HG02943 (cell line): ENCODE results near the gene NRROS.
A peak's percentile ranks its signal among the peaks of the same experiment; 100 is the strongest.

Experiments
- ATAC-seq: cut with Tn5 transposase; IDR thresholded peaks from one replicate; pipeline ENCODE4 v1.9.1; 2021; ENCODE audit warnings: mild to moderate bottlenecking, low read depth, moderate library complexity; ENCODE audit not compliant: unreplicated experiment

NRROS gene

GRCh38 chr3:196673632-196674031 is 34.1 kb downstream of the NRROS start:
- ATAC-seq, result no peak

DNA sequence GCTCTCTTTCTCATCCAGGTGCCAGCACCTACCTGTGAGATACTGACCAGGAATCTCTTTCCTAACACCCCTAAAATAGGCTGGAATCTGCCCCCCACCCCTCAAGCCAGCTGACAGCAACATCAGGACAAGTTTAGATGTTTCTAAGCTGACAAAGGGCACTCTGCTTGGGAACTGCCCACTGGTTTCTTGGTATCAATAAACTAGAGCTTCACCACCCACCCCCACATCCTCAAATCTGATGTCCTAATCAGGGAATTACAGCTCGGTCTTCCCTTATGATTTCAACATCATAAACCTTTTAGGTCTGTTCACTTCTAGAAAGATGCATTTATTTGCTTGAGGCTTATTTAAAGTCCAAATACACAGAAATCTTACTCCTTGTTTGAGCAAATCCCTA is 37.9 kb downstream of the NRROS start:
- no peak for ATAC-seq

DNA sequence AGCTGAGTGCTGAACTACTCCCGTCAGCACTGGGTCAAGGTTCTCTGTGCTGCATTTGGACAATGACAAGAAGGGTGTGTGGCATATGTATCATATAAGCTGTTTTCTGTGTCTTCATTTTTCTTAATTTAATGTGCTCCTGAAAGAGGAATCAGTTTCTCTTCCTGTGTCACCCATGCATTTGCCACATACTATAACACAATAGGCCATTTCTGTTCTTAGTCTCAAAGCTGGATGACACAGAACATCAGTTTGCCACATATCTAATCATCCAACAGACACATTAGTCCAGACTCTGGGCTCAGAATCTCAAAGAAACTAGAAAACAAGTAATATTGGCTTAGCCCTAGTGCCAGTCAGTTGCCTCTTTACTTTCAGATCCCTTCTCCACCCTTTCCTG is 38.4 kb downstream of the NRROS start:
- ATAC-seq, result no peak

DNA sequence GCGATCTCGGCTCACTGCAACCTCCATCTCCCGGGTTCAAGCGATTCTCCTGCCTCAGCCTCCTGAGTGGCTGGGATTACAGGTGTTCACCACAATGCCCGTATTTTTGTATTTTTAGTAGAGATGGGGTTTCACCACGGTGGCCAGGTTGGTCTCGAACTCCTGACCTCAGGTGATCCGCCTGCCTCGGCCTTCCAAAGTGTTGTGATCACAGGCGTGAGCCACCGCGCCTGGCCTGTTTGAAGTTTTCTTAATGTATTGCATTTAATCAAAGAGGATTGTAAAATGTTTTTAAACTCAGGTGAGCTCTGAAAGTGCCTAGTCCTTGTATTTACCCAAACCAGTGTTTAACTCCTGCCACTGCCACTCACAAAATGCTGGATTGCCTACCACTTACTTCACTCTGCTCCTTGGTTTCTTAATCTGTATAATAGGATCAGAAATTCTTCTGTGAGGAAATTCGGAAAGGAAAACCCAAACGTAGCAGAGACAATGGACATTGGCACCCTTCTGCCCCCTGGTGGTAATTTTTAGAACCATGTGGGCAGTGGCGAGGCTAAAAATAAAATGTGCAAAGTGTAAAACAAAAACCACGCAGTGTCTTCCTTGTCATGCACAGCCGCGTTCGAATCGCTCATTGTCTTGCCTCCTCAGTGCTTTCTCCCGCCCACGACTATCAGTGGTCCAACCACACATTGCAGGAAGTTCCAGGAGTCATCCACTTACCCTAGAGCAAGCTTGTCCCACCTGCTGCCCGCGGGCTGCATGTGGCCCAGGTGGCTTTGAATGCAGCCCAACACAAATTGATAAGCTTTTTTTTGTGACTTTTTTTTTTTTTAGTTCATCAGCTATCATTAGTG is 45.3 kb downstream of the NRROS start:
- ATAC-seq, result peak; percentile 74

GRCh38 chr3:196686436-196686835 is 46.9 kb downstream of the NRROS start:
- ATAC-seq, result no peak

DNA sequence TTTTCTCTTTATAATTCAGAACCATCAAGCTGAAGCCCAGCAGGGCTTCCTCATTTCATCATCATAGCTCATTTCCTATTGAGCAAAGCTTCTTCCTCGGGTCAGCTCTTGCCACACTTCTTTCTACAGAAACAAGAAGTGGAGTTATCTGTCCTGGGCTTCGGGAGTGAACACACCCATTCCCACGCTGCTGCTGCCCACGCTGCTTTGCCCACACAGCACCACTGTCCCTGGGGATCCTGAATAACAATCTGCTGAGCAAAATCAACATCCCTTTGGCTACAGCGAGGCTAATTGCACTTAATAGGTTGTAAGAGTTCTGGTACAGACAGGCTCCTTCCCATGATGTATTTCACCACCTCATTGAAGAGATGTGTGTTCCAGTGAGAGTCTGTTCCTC is 48.9 kb downstream of the NRROS start:
- no peak for ATAC-seq

DNA sequence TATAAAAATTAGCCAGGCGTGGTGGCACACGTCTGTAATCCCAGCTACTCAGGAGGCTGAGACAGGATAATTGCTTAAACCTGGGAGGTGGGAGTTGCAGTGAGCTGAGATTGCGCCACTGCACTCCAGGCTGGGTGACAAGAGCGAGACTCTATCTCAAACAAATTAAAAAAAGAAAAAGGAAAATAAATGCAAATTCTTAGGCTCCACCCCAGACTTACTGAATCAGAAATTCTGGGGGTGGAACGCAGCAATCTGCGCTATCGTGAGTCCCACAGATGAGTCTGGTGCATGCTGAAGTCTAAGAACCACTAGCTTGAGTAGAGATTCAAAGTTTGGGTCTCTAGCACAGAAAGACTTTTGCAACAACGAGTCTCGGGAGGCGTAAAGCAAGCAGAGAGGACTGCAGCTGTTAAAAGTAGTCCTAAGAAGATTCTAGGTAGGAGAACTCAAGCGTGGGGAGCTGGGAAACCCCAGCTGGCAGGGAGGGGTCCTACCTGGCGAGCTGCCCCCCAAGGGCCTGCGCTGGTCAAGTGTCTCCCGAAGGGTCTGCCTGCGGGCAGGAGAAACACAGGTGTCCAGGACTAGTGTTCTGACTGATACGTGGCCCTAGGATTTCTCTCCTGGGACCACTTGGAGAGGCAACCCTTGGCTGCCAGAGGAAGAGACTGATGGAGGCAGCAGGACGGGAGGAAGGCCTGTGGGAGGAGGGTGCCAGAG is 50.6 kb downstream of the NRROS start:
- no peak for ATAC-seq

GRCh38 chr3:196691386-196691785 is 51.9 kb downstream of the NRROS start:
- no peak for ATAC-seq

DNA sequence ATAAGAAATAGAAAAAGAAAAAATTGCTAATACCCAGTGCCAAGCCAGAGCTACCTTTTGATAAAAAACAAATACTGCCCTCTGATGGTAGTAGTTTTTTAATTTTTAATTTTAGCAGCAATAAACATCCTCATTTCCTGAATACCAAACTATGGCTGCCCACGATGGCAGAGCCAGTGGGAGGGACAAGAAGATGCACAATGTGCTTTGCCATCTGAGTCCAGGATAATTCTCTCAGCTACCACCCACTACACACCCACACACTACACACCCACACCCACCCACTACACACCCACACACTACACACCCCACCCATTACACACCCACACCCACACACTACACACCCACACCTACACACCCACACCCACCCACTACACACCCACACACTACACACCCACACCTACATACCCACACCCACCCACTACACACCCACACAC is 54.7 kb downstream of the NRROS start:
- ATAC-seq, result no peak

- ATAC-seq, result no peak
Observed at GRCh38 chr3:196694941-196695848, 55.7 kb downstream of the NRROS start.

DNA sequence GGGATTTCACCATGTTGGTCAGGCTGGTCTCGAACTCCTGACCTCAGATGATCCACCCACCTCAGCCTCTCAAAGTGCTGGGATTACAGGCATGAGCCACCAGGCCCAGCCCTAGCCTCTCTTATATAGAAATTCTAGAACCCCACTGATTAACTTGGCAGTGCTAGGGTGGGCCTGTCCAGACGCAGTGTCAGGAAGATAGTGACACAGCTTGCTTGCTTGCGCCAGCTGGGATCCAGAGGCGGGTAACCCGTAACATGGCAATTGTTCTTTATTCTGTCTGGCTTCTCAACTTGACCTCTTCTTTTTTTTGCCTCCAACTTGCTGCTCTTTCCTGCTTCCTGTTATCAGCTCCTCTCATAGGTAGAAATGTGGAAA is 56.3 kb downstream of the NRROS start:
- no peak for ATAC-seq

GRCh38 chr3:196697270-196697669 is 57.8 kb downstream of the NRROS start:
- ATAC-seq, result no peak

- no peak for ATAC-seq
Observed at GRCh38 chr3:196699749-196700148, 60.3 kb downstream of the NRROS start.

- no peak for ATAC-seq
Observed at GRCh38 chr3:196700801-196701200, 61.3 kb downstream of the NRROS start.

- ATAC-seq, result no peak
Observed at GRCh38 chr3:196706327-196706726, 66.8 kb downstream of the NRROS start.

DNA sequence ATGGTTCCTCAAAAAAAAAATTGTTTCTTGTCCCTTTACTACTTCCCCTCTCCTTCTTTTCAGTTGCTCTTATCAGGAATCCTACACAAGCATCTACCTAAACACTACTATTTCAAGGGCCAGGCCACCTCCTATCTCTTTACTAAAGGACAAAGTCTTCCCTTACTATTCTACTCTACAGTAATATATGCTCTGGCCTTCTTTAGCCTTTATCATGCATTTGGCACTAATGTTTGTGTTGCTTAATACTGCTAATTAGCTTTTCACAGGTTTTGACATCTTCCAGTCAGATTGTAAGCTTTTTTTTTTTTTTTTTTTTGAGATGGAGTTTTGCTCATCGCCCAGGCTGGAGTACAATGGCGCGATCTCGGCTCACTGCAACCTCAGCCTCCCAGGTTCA is 67.2 kb downstream of the NRROS start:
- no peak for ATAC-seq

DNA sequence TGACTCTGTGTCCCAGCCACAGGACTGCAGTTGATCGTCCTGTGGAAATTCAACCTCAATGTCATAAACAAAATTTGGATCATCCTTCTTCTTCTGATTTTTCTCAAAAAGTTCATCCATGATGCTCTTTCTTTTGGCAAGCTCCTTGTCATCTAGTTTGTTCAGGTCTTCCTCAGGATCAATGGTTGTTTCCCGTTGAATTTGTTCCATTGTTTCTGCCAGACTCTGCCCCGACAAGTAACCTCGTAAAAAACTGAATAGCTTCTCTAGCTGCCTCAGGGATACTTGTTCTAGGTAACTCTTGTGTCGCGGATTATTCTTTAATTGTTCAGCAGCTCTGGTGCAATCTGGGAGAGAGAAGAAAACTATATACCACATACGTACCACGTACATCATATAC is 68.1 kb downstream of the NRROS start:
- ATAC-seq, result no peak

DNA sequence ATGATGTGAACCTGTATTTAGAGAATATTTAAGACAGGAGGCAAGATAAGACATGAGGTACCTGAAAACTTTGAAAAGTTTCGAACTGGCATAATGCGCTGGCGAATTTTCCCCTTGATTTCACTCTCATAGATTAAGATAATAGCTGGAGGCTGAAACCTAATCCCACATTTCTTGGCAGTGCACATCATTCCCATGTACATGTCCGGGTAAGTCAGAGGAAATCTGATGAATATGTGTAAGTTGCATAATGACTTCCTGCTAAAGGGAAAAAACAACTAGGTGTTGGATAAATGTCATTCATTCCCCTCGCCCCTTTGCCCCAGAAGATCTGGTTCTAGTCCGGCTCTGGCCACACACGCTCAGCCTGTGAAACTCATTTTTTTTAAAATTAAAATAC is 69.0 kb downstream of the NRROS start:
- no peak for ATAC-seq
